HG03571 (cell line): ENCODE measurements around the gene CAPZB.
"Not testable (repeated sequence)": the region's sequence is repeated elsewhere in the genome, so short reads cannot be mapped to it uniquely, and the experiment has no call there.

Experiments used
- ATAC-seq: cut with Tn5 transposase; IDR thresholded peaks from one replicate; pipeline ENCODE4 v1.9.1; 2021; ENCODE audit not compliant: unreplicated experiment

CAPZB gene

GRCh38 chr1:19315378-19316198, 169.8 kb downstream of the CAPZB start:
- ATAC-seq: no peak

DNA sequence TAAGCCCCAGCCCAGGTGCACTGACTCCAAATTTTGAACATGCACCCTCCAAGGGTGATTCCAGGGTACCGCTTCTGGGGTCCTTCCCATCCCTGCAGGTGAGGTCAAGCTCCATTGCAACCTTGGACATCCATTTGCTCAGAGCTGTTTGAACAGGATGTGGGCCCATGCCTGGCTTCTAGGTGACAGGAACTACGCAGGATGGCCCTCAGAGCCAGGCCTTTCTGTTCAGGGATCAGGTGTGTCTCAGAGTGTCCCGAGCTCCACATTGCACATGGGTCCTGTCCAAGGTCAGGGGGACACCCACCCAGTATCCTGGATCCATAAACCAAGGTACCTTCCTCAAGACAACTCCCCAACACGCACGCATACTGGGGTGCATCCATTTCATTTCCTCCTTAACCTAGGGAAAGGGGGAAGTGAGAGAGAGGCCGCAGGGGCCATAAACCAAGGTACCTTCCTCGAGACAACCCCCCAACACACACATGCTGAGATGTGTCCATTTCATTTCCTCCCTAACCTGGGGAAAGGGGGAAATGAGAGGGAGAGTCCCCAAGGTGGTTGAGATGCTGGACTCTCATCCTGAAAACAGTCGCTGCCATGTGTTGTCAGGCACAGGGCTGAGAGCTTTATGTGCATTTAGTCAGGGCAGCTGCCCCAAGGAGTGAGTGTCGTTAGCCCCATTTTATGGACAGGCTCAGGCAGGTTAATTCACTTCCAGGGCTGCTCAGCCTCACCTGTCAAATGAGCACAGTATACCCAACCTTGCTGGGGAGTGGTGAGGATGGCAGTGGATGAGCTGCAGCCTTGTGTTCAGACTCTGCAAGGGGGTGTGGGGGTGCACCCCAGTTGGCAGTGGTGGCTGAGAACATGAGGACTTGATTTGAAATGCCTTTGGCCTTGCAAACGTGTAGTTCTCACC, 171.1 kb downstream of the CAPZB start:
- ATAC-seq: no peak

DNA sequence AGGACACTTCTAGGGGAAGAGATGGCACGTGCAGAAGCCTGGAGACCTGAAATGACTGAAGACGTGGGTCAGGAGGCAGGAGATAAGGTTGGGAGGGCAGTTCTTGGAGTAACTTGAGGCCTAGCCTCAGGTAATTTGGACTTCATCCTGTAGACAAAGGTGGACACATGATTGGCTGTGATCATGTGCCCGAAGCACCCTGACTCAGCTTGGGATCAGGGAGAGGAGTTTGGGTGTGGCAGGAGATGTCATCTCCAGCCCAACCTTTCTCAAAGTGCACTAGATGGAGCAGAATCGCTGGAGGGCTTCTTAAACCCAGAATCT, 171.7 kb downstream of the CAPZB start:
- no peak for ATAC-seq

DNA sequence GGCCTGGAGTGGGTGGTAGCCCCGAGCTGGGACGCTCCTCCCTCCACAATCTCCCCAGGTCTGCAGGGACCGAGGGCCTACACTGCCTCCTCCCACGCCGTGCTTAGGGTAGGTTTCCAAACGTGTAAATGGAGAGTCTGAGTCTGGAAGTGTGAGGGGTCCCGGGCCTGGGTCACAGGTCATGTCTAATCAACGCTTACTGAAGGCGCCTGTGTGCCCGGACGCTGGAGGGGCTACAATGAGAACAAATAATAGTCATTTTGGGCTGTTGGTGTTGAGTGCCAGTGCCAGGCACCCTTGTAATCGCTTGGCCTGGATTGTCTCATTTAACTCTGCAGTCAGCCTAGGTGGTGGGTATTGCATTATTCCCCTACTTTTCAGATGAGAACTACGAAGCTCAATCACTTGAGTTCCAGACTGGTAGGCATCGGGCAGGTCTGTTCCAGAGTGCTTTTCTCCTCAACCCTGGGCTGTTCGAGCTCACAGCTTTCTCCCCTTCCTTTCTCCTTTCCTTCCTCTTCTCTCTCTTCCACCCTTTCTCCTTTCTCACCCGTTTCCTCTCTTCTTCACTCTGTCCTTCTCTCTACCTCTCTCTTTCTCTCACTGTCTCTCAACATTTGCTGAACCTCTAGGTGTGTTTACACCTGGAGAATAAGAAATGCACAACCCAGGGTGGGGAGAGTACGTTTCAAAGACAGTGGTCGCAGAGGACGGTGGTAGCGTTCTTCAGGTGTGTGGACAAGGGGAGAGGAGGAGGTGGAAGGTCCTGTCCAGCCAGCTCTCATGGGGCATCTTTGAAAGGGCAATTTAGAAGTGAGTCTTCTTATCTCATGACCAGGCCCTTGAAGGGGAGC, 172.3 kb downstream of the CAPZB start:
- peak; percentile 6 for ATAC-seq

- peak; percentile 63 for ATAC-seq
These were observed 173.2 kb downstream of the CAPZB start, which contains the start of the genes AKR7A2 and SLC66A1 for GRCh38 chr1:19311931-19312781. TSS of gene AKR7A2 (minus strand) at chr1:19312144. CDS start at chr1:19312124, 20 bp downstream. TSS of gene SLC66A1 (plus strand) at chr1:19312326. CDS start at chr1:19317678, 5,352 bp downstream.

DNA sequence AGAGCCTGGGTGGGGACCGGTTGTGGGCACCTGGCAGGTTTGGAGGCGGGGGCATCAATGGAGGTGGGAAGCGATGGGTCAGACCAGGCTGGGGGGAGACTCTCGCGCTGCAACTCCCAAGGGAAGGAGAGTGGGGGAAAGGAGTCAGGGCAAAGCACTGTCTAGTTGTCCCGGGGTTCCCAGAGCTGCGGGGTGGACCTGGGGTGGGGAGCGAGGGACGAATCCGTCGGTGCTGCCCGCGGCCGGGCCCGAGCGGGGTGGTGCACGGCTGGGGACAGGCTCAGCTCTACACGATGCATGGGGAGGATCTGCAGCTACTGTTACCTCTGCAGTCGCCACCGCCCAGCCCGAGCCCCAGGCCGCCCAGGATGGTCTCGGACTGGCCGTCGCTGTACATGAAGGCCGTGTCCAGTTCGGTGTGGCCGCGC, 173.8 kb downstream of the CAPZB start:
- no peak for ATAC-seq

DNA sequence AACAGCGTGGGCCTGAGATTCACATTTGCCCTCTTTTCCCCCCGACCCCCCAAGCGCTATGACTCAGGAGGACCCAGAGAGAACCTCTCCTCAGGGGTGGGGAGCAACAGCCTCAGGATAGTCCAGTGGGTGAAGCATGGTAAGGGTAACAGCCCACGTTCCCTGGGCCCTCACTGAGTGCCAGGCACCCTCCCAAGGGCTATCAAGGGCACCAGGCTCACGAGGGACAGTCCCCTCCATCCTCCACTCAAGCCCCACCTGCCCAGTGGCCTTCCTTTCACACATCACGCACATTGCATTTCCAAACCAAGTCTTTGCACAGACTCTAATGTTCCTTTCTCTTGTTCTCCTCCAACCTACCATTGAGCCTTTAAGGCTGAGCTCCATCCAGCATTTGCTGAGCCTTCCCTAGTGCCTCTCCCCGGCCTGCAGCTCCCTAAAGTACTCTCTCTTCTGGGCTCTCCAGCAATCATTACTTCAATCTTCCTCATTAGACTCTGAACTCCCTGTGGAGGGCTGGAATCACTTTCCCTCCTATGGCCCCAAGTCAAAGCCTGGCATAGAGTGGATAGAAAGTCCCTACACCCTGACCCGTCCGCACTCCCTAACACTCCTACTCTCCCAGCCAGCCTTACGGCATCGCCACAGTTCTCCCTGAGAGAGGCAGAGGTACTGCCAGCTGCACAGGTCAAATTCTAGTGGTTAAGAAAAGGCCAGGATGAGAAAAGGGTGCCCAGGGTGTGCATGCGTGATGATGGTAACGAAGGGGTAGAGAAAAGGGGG, 174.4 kb downstream of the CAPZB start:
- no peak for ATAC-seq

DNA sequence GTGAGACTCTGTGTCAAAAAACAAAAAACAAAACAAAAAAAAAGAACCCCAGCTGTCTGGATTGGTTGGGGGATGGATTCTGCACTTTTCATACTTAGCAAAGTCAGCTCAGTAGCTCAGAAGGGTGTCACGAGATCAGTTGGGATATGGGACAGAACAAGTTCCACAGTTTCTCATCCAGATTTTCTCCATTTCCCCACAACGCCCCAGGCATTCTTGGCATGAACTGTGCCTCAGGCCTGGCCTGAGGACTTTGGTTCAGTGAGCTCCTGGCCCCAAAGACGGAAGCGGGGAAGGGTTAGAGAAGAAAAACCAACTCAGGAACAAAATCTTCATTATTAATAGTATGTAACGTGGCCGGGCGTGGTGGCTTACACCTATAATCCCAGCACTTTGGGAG, 175.3 kb downstream of the CAPZB start:
- no peak for ATAC-seq

DNA sequence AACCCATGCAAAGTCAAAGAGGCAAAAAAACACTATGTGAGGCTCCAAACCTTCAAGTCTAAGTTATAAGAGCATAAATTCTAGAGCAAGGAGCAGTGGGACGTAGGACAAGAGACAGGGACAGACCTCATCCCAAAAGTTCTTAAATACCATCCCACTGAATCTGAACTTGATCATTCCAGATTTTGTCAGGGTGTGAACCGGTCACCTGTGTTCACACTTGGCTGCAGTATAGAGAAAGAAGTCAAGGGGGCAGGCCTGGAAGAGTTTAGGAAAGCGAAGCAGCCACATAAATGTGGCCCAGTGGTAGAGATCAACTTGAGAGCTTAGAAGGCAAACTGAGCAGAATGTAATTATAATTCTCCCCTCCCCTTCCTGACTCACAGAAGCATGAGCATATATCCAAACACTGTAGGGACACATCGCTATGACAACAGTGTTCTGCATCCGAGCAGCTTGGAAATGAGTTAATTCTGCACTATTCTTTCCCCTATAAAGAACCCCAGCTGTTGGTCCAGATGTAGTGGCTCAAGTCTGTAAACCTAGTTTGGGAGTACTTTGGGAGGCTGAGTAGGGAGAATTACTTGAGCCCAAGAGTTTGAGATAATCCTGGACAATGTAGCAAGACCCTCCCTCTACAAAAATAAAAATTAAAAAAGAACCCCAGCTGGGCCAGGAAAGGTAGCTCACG, 176.1 kb downstream of the CAPZB start:
- ATAC-seq: no peak

DNA sequence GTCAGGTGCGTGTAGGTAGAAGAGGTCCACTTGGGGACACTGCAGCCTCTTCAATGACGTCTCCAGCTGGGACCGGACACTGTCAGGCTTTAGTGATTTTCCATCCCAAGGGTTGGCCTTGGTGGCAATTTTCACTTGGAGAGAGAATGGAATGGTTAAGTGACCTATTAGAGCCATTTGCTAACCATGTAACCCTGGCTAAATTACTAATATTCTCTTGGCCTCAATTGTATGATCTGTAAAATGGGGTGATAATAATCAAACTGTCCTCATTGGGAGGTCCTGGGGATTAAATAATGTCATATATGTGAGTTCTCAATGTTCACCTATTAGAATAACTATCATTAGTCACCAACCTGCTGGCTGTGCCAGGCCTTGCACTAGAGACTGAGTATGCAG, 176.8 kb downstream of the CAPZB start:
- no peak for ATAC-seq

GRCh38 chr1:19307794-19308508, 177.4 kb downstream of the CAPZB start:
- ATAC-seq: no peak

- ATAC-seq: no peak
These were observed 178.4 kb downstream of the CAPZB start for GRCh38 chr1:19306941-19307340.

- no peak for ATAC-seq
These were observed 179.5 kb downstream of the CAPZB start for GRCh38 chr1:19305880-19306279.

DNA sequence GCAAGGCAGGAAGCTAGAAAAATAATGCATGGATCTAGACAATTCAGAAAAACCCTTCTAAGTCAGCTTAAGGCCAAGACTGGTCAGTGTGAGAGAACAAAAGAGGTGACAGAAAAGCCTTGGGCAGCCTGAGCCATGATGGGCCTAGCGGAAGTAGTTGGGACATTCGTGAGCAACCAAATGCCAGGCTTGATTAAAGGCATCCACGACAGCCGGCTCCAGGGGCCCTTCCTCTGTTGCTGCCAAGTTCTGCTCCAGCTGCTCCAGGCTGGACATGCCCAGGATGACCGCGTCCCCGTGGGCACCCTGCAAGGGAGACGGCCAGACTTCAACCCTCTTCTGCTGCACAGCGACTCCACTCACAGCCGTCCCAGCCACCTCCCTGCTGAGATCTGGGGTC, 181.3 kb downstream of the CAPZB start:
- ATAC-seq: not testable (repeated sequence)

GRCh38 chr1:19300211-19300610, 185.1 kb downstream of the CAPZB start:
- ATAC-seq: no peak

GRCh38 chr1:19294638-19295037, 190.7 kb downstream of the CAPZB start:
- no peak for ATAC-seq

DNA sequence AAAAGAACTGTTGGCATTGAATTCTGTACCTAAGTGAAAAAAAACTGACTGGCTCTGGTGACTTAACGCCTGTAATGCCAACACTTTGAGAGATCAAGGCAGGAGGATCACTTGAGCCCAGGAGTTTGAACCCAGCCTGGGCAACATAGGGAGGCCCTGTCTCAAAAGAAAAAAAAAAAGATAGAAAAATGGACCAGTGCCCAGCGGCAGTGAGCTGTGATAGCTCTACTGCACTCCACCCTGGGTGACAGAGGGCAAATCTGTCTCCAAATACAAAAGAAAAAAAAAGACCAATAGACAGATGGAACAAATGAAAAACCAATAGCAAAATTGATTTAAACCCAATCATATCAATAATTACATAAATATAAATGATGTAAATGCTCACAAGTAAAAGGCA, 196.1 kb downstream of the CAPZB start:
- no peak for ATAC-seq
